Mucosa of gallbladder (tissue), 1 donor: ENCODE data around the gene UST. TPM values are rescaled to one million over a fixed set of nuclear protein-coding genes. Genes with fewer than 3 reads are reported as not detected.
A peak's percentile ranks its signal among the peaks of the same experiment; 100 is the strongest.

Experiments used
- DNase-seq: peaks from one replicate; pipeline ENCODE4 v3.0.0-alpha.2; 2020; ENCODE audit warnings: low spot score
- total RNA-seq: library from RNA; stranded (reverse); gene quantifications from one replicate; pipeline ENCODE4 v1.2.1, GENCODE V29; 2021
- donor health status: DM: no; HTN: no; CAD: no.

Gene UST
- 24.0 TPM for total RNA-seq

- peak; percentile 90 for DNase-seq
Measured at GRCh38 chr6:148746363-148747144, at the start of gene UST. TSS of gene UST (plus strand) at chr6:148747030. CDS start at chr6:148747431, 401 bp downstream.

GRCh38 chr6:148697895-148698440 lies 48.9 kb upstream of the UST start:
- no peak for DNase-seq

GRCh38 chr6:148698671-148699180 lies 48.1 kb upstream of the UST start:
- no peak for DNase-seq

- no peak for DNase-seq
Measured at GRCh38 chr6:148700047-148700715, 46.6 kb upstream of the UST start.

- no peak for DNase-seq
Measured at GRCh38 chr6:148700741-148701311, 46.0 kb upstream of the UST start.

- DNase-seq = no peak
Measured at GRCh38 chr6:148701375-148701774, 45.5 kb upstream of the UST start.

- DNase-seq = no peak
Measured at GRCh38 chr6:148703900-148704299, 42.9 kb upstream of the UST start.

GRCh38 chr6:148704400-148705246 lies 42.2 kb upstream of the UST start:
- no peak for DNase-seq

- no peak for DNase-seq
Measured at GRCh38 chr6:148708707-148709106, 38.1 kb upstream of the UST start.

GRCh38 chr6:148709577-148709976 lies 37.3 kb upstream of the UST start:
- no peak for DNase-seq

- no peak for DNase-seq
Measured at GRCh38 chr6:148711833-148712654, 34.8 kb upstream of the UST start.

- DNase-seq = no peak
Measured at GRCh38 chr6:148713033-148713738, 33.6 kb upstream of the UST start.

GRCh38 chr6:148713921-148714320 lies 32.9 kb upstream of the UST start:
- no peak for DNase-seq

GRCh38 chr6:148716811-148717210 lies 30.0 kb upstream of the UST start:
- DNase-seq = no peak

- no peak for DNase-seq
Measured at GRCh38 chr6:148720406-148720805, 26.4 kb upstream of the UST start.

GRCh38 chr6:148720897-148721296 lies 25.9 kb upstream of the UST start:
- no peak for DNase-seq

GRCh38 chr6:148723484-148723883 lies 23.3 kb upstream of the UST start:
- DNase-seq = no peak

GRCh38 chr6:148724428-148724827 lies 22.4 kb upstream of the UST start:
- no peak for DNase-seq

GRCh38 chr6:148727104-148727503 lies 19.7 kb upstream of the UST start:
- DNase-seq = no peak

GRCh38 chr6:148735989-148736388 lies 10.8 kb upstream of the UST start:
- DNase-seq = no peak
